Esophagus muscularis mucosa (tissue), 4 donors: ENCODE results near the gene PSME4. TPM values are rescaled to one million over a fixed set of nuclear protein-coding genes. Genes with fewer than 3 reads are reported as not detected.
"Not testable (repeated sequence)": the region's sequence is repeated elsewhere in the genome, so short reads cannot be mapped to it uniquely, and the experiment has no call there.

Experiments
- DNase-seq: peaks from one replicate; pipeline ENCODE4 v3.0.0-alpha.2; 2017; ENCODE audit errors: extremely low spot score
- H3K27ac ChIP-seq, 4 donors: fragments of 200-600 bp; sonication (generic); replicated peaks in 1 of 4; 1 replicate in 3 of 4; 2 replicates in 1 of 4; pipeline ENCODE4 v1.5.1; 2016 to 2019; ENCODE audit warnings: mild to moderate bottlenecking in 1 of 4
- H3K27me3 ChIP-seq, 4 donors: fragments of 200-600 bp; sonication (generic); one replicate each; pipeline versions ENCODE4 v1.5.1 to v1.6.0; 2016 to 2019
- H3K36me3 ChIP-seq, 4 donors: fragments of 200-600 bp; sonication (generic); one replicate each; pipeline ENCODE4 v1.5.1; 2016 to 2019
- H3K4me1 ChIP-seq, 4 donors: fragments of 200-600 bp; sonication (generic); one replicate each; pipeline ENCODE4 v1.5.1; 2016 to 2019
- H3K4me3 ChIP-seq, 4 donors: fragments of 200-600 bp; sonication (generic); 1 replicate in 2 of 4; 2 replicates in 2 of 4; pipeline ENCODE4 v1.5.1; 2016 to 2019; ENCODE audit warnings: mild to moderate bottlenecking in 4 of 4, moderate library complexity in 1 of 4
- H3K9me3 ChIP-seq, 4 donors: fragments of 200-600 bp; sonication (generic); 1 replicate in 3 of 4; 2 replicates in 1 of 4; pipeline ENCODE4 v1.5.1; 2016 to 2019
- CTCF ChIP-seq, 3 experiments: fragments of 200-600 bp in 2 of 3; fragments of 450-650 bp in 1 of 3; sonication (generic) in 2 of 3; IDR thresholded peaks; one replicate each; pipeline ENCODE4 v1.5.1; 2017 to 2019; ENCODE audit warnings: antibody characterized with exemption in 3 of 3, mild to moderate bottlenecking in 2 of 3, moderate library complexity in 1 of 3
- EP300 ChIP-seq: sonication (generic); formaldehyde crosslinking; IDR thresholded peaks from one replicate; pipeline ENCODE4 v1.6.1; 2017; ENCODE audit warnings: antibody characterized with exemption
- POLR2A ChIP-seq: fragments of 450-650 bp; IDR thresholded peaks from one replicate; pipeline ENCODE4 v1.6.1; 2017; ENCODE audit warnings: antibody characterized with exemption, moderate library complexity, mild to moderate bottlenecking, low read depth
- POLR2AphosphoS5 ChIP-seq, 2 donors: sonication (generic); formaldehyde crosslinking; IDR thresholded peaks; one replicate each; pipeline ENCODE4 v1.6.1; 2017; ENCODE audit warnings: antibody characterized with exemption in 2 of 2
- WGBS: methylation state at CpG from one replicate; pipeline ENCODE4 v1.1.5; 2018; 5-methylcytosine and 5-hydroxymethylcytosine counted together
- intact Hi-C: fragments of 100-400 bp; cut with DNase I; formaldehyde crosslinking; loops from one replicate; pipeline ENCODE4 v1.15.1; 2023
- total RNA-seq, 4 donors: library from RNA; depleted of rRNA; stranded (reverse); fragments of >200 nt; gene quantifications; one replicate each; pipeline versions ENCODE4 v1.1.0 to v1.2.1, GENCODE V29; 2016

Gene PSME4
- total RNA-seq, 4 donors from 2014 or later: 47.5 to 65.8 (median 48.3) TPM

- TF ChIP-seq CTCF (IDR thresholded peaks at IDR 0.05) (no peak), EP300 (no peak), POLR2A (no peak), POLR2AphosphoS5 (IDR thresholded peaks at IDR 0.05) (no peak)
- intact Hi-C loops: loop anchor here (10.0 kb wide), 1 partner anchor 55 kb away; no protein-coding TSS in a partner anchor
- H3K9me3 ChIP-seq: no peaks in the 10 kb centered on the region
- peaks cover 0 to 7% (median 5%) of the 10 kb centered on the region in 4 donors for H3K4me1 ChIP-seq
- no peak overlapping the region for H3K27ac ChIP-seq
- 84% methylated on average over 4 of the region's 4 CpGs for WGBS
- no peak for DNase-seq
- peaks cover 0 to 55% (median 29%) of the 10 kb centered on the region in 4 donors for H3K36me3 ChIP-seq
- no peak overlapping the region for H3K4me3 ChIP-seq
- no peaks in the 10 kb centered on the region for H3K27me3 ChIP-seq
Observed at GRCh38 chr2:53939656-53940055, 31.1 kb downstream of the PSME4 start.

GRCh38 chr2:53938904-53939303, 31.9 kb downstream of the PSME4 start:
- intact Hi-C loops: loop anchor here (10.0 kb wide), 1 partner anchor 54 kb away; no protein-coding TSS in a partner anchor
- 98% methylated on average over 3 of the region's 3 CpGs for WGBS
- no peak for TF ChIP-seq POLR2AphosphoS5 (IDR thresholded peaks at IDR 0.05)
- TF ChIP-seq POLR2A: no peak
- no peak for TF ChIP-seq CTCF (IDR thresholded peaks at IDR 0.05)
- TF ChIP-seq EP300: no peak
- peaks cover 6 to 62% (median 35%) of the 10 kb centered on the region in 4 donors for H3K36me3 ChIP-seq
- peaks cover 0 to 7% (median 4%) of the 10 kb centered on the region in 4 donors for H3K4me1 ChIP-seq
- no peak overlapping the region for H3K27ac ChIP-seq
- H3K27me3 ChIP-seq: no peaks in the 10 kb centered on the region
- no peak for DNase-seq
- H3K9me3 ChIP-seq: no peaks in the 10 kb centered on the region
- no peak overlapping the region for H3K4me3 ChIP-seq

- H3K9me3 ChIP-seq: no peaks in the 10 kb centered on the region
- WGBS: 80% methylated on average over 8 of the region's 8 CpGs
- no peak overlapping the region for H3K4me3 ChIP-seq
- intact Hi-C loops: loop anchor here (10.0 kb wide), 1 partner anchor 49 kb away; no protein-coding TSS in a partner anchor
- no peaks in the 10 kb centered on the region for H3K4me1 ChIP-seq
- H3K36me3 ChIP-seq: peaks cover 53 to 96% (median 80%) of the 10 kb centered on the region in 4 donors
- no peak overlapping the region for H3K27ac ChIP-seq
- TF ChIP-seq EP300 (no peak), POLR2A (no peak), CTCF (IDR thresholded peaks at IDR 0.05) (no peak), POLR2AphosphoS5 (IDR thresholded peaks at IDR 0.05) (no peak)
- DNase-seq: no peak
- H3K27me3 ChIP-seq: no peaks in the 10 kb centered on the region
Observed at GRCh38 chr2:53933329-53933728, 37.5 kb downstream of the PSME4 start.

- H3K4me1 ChIP-seq, H3K4me3 ChIP-seq, H3K9me3 ChIP-seq, DNase-seq, H3K27ac ChIP-seq, H3K27me3 ChIP-seq, intact Hi-C loops: not testable (repeated sequence)
- peaks cover 76 to 100% (median 89%) of the 10 kb centered on the region in 4 donors for H3K36me3 ChIP-seq
- WGBS: 90% methylated on average over 8 of the region's 8 CpGs
Observed at GRCh38 chr2:53926321-53926720, 44.5 kb downstream of the PSME4 start.

GRCh38 chr2:53913721-53914120, 57.1 kb downstream of the PSME4 start:
- intact Hi-C loops: no loop called here
- no peaks in the 10 kb centered on the region for H3K9me3 ChIP-seq

More at GRCh38 chr2:53913721-53914120, 57.1 kb downstream of the PSME4 start:
- Histone ChIP-seq H3K4me3 (no peak overlapping the region), H3K4me1 (peaks cover 0 to 3% (median 0%) of the 10 kb centered on the region in 4 donors), H3K36me3 (peaks cover 7 to 64% (median 42%) of the 10 kb centered on the region in 4 donors), H3K27me3 (no peaks in the 10 kb centered on the region), H3K27ac (no peak overlapping the region)
- WGBS: 71% methylated on average over 3 of the region's 3 CpGs
- no peak for DNase-seq
- TF ChIP-seq POLR2AphosphoS5 (IDR thresholded peaks at IDR 0.05) (no peak), EP300 (no peak), CTCF (IDR thresholded peaks at IDR 0.05) (no peak), POLR2A (no peak)
